ENCODE results near the gene MRPL55.

The MRPL55 gene

GRCh38 chr1:228081144-228081543 is 28.0 kb downstream of the MRPL55 start:
- no peak for DNase-seq (ENCODE audit: insufficient read length)
- TF ChIP-seq TAF1 (IDR thresholded peaks at IDR 0.05; ENCODE audit: borderline replicate concordance, low read depth, low read length) (no peak), POLR2A (IDR thresholded peaks at IDR 0.05; ENCODE audit: low read depth, low read length) (no peak), POLR2AphosphoS5 (IDR thresholded peaks at IDR 0.05; ENCODE audit: low read depth, low read length) (no peak)
- FAIRE-seq: no peak

GRCh38 chr1:228079601-228080263 is 29.4 kb downstream of the MRPL55 start:
- TF ChIP-seq POLR2AphosphoS5 (IDR thresholded peaks at IDR 0.05; ENCODE audit: low read depth, low read length) (no peak), TAF1 (IDR thresholded peaks at IDR 0.05; ENCODE audit: borderline replicate concordance, low read depth, low read length) (no peak), POLR2A (IDR thresholded peaks at IDR 0.05; ENCODE audit: low read depth, low read length) (no peak)
- no peak for DNase-seq (ENCODE audit: insufficient read length)
- FAIRE-seq: no peak

- TF ChIP-seq POLR2AphosphoS5 (IDR thresholded peaks at IDR 0.05; ENCODE audit: low read depth, low read length) (no peak), TAF1 (IDR thresholded peaks at IDR 0.05; ENCODE audit: borderline replicate concordance, low read depth, low read length) (no peak), POLR2A (IDR thresholded peaks at IDR 0.05; ENCODE audit: low read depth, low read length) (no peak)
- FAIRE-seq: no peak
- DNase-seq (ENCODE audit: insufficient read length): no peak
Observed at GRCh38 chr1:228079013-228079412, 30.1 kb downstream of the MRPL55 start.

GRCh38 chr1:228077565-228078330 is 31.4 kb downstream of the MRPL55 start:
- no peak for DNase-seq (ENCODE audit: insufficient read length)
- no peak for FAIRE-seq
- no peak for TF ChIP-seq TAF1 (IDR thresholded peaks at IDR 0.05; ENCODE audit: borderline replicate concordance, low read depth, low read length)
- no peak for TF ChIP-seq POLR2AphosphoS5 (IDR thresholded peaks at IDR 0.05; ENCODE audit: low read depth, low read length)
- no peak for TF ChIP-seq POLR2A (IDR thresholded peaks at IDR 0.05; ENCODE audit: low read depth, low read length)

GRCh38 chr1:228076796-228077430 is 32.2 kb downstream of the MRPL55 start:
- DNase-seq (ENCODE audit: insufficient read length) (no peak), FAIRE-seq (no peak)
- TF ChIP-seq POLR2A (IDR thresholded peaks at IDR 0.05; ENCODE audit: low read depth, low read length): no peak
- no peak for TF ChIP-seq POLR2AphosphoS5 (IDR thresholded peaks at IDR 0.05; ENCODE audit: low read depth, low read length)
- TF ChIP-seq TAF1 (IDR thresholded peaks at IDR 0.05; ENCODE audit: borderline replicate concordance, low read depth, low read length): no peak

GRCh38 chr1:228075801-228076271 is 33.3 kb downstream of the MRPL55 start:
- FAIRE-seq (no peak), DNase-seq (ENCODE audit: insufficient read length) (no peak)
- TF ChIP-seq POLR2A (IDR thresholded peaks at IDR 0.05; ENCODE audit: low read depth, low read length) (no peak), TAF1 (IDR thresholded peaks at IDR 0.05; ENCODE audit: borderline replicate concordance, low read depth, low read length) (no peak), POLR2AphosphoS5 (IDR thresholded peaks at IDR 0.05; ENCODE audit: low read depth, low read length) (no peak)

GRCh38 chr1:228074954-228075730 is 34.0 kb downstream of the MRPL55 start:
- no peak for FAIRE-seq
- no peak for DNase-seq (ENCODE audit: insufficient read length)
- TF ChIP-seq POLR2A (IDR thresholded peaks at IDR 0.05; ENCODE audit: low read depth, low read length) (no peak), TAF1 (IDR thresholded peaks at IDR 0.05; ENCODE audit: borderline replicate concordance, low read depth, low read length) (no peak), POLR2AphosphoS5 (IDR thresholded peaks at IDR 0.05; ENCODE audit: low read depth, low read length) (no peak)

GRCh38 chr1:228073857-228074545 is 35.1 kb downstream of the MRPL55 start:
- FAIRE-seq (no peak), DNase-seq (ENCODE audit: insufficient read length) (no peak)

GRCh38 chr1:228073061-228073856 is 35.8 kb downstream of the MRPL55 start:
- FAIRE-seq (no peak), DNase-seq (ENCODE audit: insufficient read length) (no peak)
- TF ChIP-seq TAF1 (IDR thresholded peaks at IDR 0.05; ENCODE audit: borderline replicate concordance, low read depth, low read length): no peak
- TF ChIP-seq POLR2A (IDR thresholded peaks at IDR 0.05; ENCODE audit: low read depth, low read length): no peak
- TF ChIP-seq POLR2AphosphoS5 (IDR thresholded peaks at IDR 0.05; ENCODE audit: low read depth, low read length): no peak

More at GRCh38 chr1:228073857-228074545, 35.1 kb downstream of the MRPL55 start:
- no peak for TF ChIP-seq POLR2A (IDR thresholded peaks at IDR 0.05; ENCODE audit: low read depth, low read length)
- TF ChIP-seq TAF1 (IDR thresholded peaks at IDR 0.05; ENCODE audit: borderline replicate concordance, low read depth, low read length): no peak
- TF ChIP-seq POLR2AphosphoS5 (IDR thresholded peaks at IDR 0.05; ENCODE audit: low read depth, low read length): no peak

GRCh38 chr1:228072658-228073043 is 36.4 kb downstream of the MRPL55 start:
- DNase-seq (ENCODE audit: insufficient read length): no peak
- TF ChIP-seq POLR2AphosphoS5 (IDR thresholded peaks at IDR 0.05; ENCODE audit: low read depth, low read length) (no peak), POLR2A (IDR thresholded peaks at IDR 0.05; ENCODE audit: low read depth, low read length) (no peak), TAF1 (IDR thresholded peaks at IDR 0.05; ENCODE audit: borderline replicate concordance, low read depth, low read length) (no peak)
- no peak for FAIRE-seq
